ENCODE results near the gene LPAR1. TPM values are rescaled to one million over a fixed set of nuclear protein-coding genes. Genes with fewer than 3 reads are reported as not detected.

LPAR1 gene
- total RNA-seq = 10 to 100 TPM in 5 of 6 donors, 1 to 10 TPM in 1; 9.3 to 28.7 (median 15.6) TPM

DNA sequence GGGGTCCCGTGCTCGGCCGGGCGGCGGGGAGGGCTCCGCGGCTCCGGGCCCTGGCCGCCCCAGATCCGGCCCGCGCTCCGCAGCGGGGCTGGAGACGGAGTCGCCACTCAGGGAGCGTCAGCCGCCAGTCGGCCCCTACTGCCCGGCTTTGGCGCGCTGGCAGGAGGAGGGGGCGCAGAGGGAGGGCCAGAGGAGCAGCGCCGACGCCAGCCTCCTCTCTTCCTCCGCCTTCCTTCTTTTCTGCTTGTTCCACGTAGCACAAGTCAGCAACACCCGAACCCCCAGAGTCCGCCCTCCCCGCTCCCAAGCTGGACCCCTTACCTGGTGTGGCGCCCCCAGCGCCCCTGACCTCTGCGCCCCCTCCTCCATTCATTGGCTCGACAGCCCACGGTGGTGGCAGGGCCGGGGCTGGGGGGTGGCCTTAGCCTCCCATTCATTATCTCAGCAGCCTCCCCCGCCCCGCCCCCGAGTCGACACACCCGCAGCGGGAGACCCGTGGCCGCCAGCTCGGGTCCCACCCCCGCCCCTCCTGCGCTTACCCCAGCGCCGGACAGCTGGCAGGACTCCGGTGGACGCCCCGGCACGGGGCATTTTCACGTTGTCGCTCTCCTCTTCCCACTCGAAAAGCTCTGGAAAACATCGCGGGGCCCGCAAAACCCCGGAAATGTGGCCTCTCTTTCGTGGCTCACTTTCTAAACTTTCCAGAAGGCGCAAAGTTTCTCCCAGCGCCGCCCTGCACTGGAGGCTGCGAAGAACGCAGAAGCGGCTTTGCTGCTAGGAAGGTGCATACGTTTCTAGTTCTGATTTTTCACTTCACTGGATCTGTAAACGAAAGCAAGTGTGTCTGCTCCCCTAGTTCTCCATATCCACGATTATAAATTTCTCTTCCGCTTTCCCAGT lies at the start of gene LPAR1:
Gene LPAR1, minus strand, starts transcription at position 140 of the 900 bp plus-strand sequence. CDS start 66,353 bp downstream, outside the sequence.
- peak within 1 kb of the TSS; percentile 40 to 71 (median 64) for H3K4me3 ChIP-seq
- ATAC-seq (ENCODE audit: low FRiP score in 2 of 2) = peak; percentile 63 to 84
- H3K27ac ChIP-seq = peak within 1 kb of the TSS; percentile 80 to 90 (median 82)
- 1 to 2% methylated on average over 28 to 44 of the region's 72 CpGs for WGBS, 2 donors
- no peaks in the 10 kb centered on the region for H3K9me3 ChIP-seq
- H3K27me3 ChIP-seq = peaks cover 0 to 11% (median 0%) of the 10 kb centered on the region in 4 donors
- peak; percentile 27 to 91 for DNase-seq
- no peaks in the 10 kb centered on the region for H3K36me3 ChIP-seq
- no peak for TF ChIP-seq CTCF (IDR thresholded peaks at IDR 0.05)
- no peak for TF ChIP-seq EP300 (IDR thresholded peaks at IDR 0.05)
- peak in 2 of 4 donors; percentile 6 to 25 for TF ChIP-seq POLR2A (IDR thresholded peaks at IDR 0.05)
- peaks cover 0 to 32% (median 10%) of the 10 kb centered on the region in 4 donors for H3K4me1 ChIP-seq

- peak in 1 of 4 donors; percentile 11 for TF ChIP-seq EP300 (IDR thresholded peaks at IDR 0.05)
- no peak for TF ChIP-seq POLR2A (IDR thresholded peaks at IDR 0.05)
- H3K9me3 ChIP-seq = no peaks in the 10 kb centered on the region
- no peaks in the 10 kb centered on the region for H3K4me1 ChIP-seq
- no peak for ATAC-seq (ENCODE audit: low FRiP score in 2 of 2)
- 68 to 77% methylated on average over 1 of the region's 1 CpG for WGBS, 2 donors
- H3K27me3 ChIP-seq = no peaks in the 10 kb centered on the region
- H3K4me3 ChIP-seq = no peak overlapping the region
- H3K27ac ChIP-seq = no peak overlapping the region
- DNase-seq = no peak
- H3K36me3 ChIP-seq = no peaks in the 10 kb centered on the region
Measured at GRCh38 chr9:111078391-111079038, 40.2 kb upstream of the LPAR1 start.

DNA sequence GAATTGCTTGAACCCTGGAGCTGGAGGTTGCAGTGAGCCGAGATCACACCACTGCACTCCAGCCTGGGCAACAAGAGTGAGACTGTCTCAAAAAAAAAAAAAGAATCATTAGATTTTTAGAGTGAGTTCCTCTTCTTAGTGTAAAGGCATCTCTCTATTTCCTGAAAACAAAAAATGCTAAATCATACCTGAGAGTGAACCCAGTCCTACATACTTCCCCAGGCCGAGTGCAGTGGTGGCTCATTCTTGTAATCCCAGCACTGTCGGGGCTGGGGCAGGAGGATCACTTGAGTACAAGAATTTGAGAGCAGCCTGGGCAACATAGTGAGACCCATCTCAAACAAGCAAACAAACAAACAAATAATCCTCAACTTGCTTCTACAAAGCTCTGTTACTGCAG lies 38.2 kb upstream of the LPAR1 start:
- WGBS, 2 donors = 50 to 62% methylated on average over 3 of the region's 3 CpGs
- H3K4me3 ChIP-seq = no peak overlapping the region
- no peaks in the 10 kb centered on the region for H3K4me1 ChIP-seq
- no peaks in the 10 kb centered on the region for H3K27me3 ChIP-seq
- H3K36me3 ChIP-seq = no peaks in the 10 kb centered on the region
- peak overlapping the region in 1 of 4 donors; percentile 40 for H3K27ac ChIP-seq
- DNase-seq (no peak), ATAC-seq (ENCODE audit: low FRiP score in 2 of 2) (no peak)
- TF ChIP-seq POLR2A (IDR thresholded peaks at IDR 0.05) = no peak
- TF ChIP-seq EP300 (IDR thresholded peaks at IDR 0.05) = no peak
- no peak for TF ChIP-seq POLR2AphosphoS5 (IDR thresholded peaks at IDR 0.05)
- no peak for TF ChIP-seq CTCF (IDR thresholded peaks at IDR 0.05)
- no peaks in the 10 kb centered on the region for H3K9me3 ChIP-seq

- TF ChIP-seq POLR2A (IDR thresholded peaks at IDR 0.05) = no peak
- Histone ChIP-seq H3K27ac (peak overlapping the region in 1 of 4 donors; percentile 40), H3K9me3 (no peaks in the 10 kb centered on the region), H3K4me1 (no peaks in the 10 kb centered on the region), H3K36me3 (no peaks in the 10 kb centered on the region), H3K4me3 (no peak overlapping the region), H3K27me3 (no peaks in the 10 kb centered on the region)
- DNase-seq (no peak), ATAC-seq (ENCODE audit: low FRiP score in 2 of 2) (no peak)
- WGBS, 2 donors = 73 to 81% methylated on average over 6 of the region's 6 CpGs
Measured at GRCh38 chr9:111076042-111076441, 37.8 kb upstream of the LPAR1 start.

DNA sequence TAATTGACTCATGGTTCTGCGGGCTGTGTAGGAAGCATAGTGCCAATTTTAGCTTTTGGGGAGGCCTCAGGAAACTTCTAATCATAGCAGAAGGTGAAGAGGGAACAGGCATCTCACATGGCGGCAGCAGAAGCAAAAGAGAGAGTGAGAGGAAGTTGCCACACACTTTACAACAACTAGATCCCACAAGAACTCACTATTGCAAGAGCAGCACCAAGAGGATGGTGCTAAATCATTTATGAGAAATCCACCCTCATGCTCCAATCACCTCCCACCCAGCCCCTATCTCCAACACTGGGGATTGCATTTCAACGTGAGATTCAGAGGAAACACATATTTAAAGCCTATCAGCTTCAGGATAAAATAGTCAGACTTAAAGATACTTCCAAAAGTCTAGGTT lies 36.1 kb upstream of the LPAR1 start:
- TF ChIP-seq POLR2AphosphoS5 (IDR thresholded peaks at IDR 0.05) (no peak), CTCF (IDR thresholded peaks at IDR 0.05) (no peak), POLR2A (IDR thresholded peaks at IDR 0.05) (no peak), EP300 (IDR thresholded peaks at IDR 0.05) (no peak)
- Histone ChIP-seq H3K27ac (no peak overlapping the region), H3K4me1 (no peaks in the 10 kb centered on the region), H3K36me3 (no peaks in the 10 kb centered on the region), H3K4me3 (no peak overlapping the region), H3K9me3 (no peaks in the 10 kb centered on the region), H3K27me3 (no peaks in the 10 kb centered on the region)
- DNase-seq (peak in 1 of 2 donors; percentile 30), ATAC-seq (ENCODE audit: low FRiP score in 2 of 2) (peak in 1 of 2 donors; percentile 48)
- 57 to 72% methylated on average over 3 of the region's 3 CpGs for WGBS, 2 donors
